Measurements from ENCODE around the gene DDX56.

DDX56 gene

DNA sequence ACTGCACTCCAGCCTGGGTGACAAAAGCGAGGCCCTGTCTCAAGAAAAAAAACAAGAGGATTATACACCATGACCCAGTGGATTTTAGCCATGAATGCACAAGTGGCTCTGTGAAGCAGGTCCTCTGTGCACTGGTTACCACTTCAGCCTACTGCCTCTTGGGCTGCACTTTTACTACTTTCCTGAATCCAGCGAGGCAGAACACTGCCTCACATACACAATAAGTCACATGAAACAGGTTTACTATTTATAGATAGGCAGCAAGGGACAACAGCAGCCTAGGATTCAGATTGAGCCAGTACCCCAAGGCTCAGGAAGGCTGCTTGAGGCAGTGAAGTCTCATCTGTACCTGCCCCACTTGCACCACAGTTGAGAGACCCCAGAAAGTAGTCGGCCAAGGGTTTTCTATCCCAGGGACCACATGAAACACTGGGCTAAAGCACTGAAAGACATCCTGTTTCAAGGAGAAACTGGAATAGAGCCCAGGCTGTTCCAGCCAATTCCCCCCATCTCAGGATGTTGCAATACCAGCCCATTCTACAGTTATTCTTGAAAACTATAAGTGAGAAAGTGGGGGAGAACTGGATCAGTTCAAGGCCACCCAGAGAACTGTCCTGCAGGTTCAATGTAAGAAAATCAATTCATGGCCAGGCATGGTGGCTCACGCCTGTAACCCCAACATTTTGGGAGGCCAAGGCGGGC lies 22.4 kb upstream of the DDX56 start:
- no peak for DNase-seq (ENCODE audit: low spot score)

DNA sequence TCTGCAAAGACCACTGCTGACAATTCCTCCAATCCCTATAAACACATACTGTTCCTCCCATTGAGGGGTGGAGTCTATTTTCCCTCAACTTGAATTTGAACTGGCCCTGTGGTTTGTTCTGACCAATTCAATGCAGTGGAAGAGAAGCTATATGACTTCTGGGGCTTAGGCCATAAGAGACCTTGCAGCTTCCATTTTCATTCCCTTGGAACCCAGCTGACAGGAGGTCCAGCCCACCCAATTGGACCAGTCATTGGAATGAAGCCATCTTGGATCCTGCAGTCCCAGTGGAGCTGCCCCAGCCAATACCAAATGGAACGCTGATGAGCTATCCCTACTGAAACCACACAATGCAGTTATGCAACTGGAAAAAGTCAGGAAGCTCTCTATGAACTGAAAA lies 17.2 kb upstream of the DDX56 start:
- no peak for DNase-seq (ENCODE audit: low spot score)

DNA sequence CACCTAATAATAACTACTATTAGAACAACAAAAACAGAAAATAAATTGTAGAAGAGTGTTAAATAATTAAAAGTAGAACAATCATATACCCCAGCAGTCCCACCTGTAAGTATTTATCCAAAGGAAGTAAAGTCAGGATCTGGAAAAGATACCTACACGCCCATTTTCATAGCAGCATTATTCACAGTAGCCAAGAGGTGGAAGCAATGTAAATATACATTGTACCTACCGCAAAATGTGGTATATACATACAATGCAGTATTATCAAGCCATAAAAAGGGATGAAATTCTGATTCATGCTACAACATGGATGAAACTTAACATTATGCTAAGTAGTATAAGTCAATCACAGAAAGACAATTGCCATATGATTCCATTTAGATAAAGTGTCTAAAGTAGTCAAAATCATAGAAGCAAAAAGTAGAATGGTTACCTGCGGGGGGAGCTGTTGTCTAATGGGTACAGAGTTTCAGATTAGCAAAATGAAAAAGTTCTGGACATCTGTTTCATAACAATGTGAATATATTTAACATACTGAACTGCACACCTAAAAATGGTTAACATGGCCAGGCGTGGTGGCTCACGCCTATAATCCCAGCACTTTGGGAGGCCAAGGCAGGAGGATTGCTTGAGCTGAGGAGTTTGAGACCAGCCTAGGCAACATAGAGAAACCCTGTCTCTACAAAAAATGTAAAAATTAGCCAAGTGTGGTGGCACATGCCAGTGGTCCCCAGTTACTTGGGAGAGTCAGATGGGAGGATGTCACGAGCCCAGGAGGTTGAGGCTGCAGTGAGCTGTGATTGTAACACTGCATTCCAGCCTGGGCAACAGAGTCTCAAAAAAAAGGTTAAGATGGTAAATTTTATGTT lies 14.4 kb upstream of the DDX56 start:
- DNase-seq (ENCODE audit: low spot score) = no peak

DNA sequence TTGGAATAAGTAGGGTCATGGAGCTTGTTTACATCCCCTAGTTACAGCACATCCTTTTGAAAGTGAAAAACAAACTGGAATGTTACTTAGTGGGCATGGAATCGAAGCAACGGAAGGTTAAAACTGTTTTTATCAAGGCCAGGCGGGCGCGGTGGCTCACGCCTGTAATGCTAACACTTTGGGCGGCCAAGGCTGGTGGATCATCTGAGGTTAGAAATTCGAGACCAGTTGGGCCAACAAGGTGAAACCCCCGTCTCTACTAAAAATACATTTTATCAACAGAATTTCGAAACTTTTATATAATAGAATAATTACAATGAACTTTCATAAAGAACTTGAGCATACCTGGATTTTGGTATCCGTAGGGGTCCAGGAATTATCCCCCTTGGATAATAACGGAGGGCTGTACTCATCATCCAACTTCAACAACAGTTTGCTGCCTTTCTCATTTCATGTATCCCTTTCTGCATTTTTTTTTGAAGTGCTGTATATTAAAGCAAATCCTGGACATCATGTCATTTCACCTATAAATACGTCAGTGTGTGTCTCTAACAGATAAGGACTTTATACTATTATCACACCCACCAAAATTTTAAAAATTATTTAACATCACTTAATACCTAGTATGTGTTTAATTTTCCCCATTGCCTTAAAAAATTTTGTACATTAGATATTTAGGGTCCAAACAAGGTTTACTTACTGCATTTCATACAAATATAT lies 9.6 kb upstream of the DDX56 start:
- no peak for DNase-seq (ENCODE audit: low spot score)

DNA sequence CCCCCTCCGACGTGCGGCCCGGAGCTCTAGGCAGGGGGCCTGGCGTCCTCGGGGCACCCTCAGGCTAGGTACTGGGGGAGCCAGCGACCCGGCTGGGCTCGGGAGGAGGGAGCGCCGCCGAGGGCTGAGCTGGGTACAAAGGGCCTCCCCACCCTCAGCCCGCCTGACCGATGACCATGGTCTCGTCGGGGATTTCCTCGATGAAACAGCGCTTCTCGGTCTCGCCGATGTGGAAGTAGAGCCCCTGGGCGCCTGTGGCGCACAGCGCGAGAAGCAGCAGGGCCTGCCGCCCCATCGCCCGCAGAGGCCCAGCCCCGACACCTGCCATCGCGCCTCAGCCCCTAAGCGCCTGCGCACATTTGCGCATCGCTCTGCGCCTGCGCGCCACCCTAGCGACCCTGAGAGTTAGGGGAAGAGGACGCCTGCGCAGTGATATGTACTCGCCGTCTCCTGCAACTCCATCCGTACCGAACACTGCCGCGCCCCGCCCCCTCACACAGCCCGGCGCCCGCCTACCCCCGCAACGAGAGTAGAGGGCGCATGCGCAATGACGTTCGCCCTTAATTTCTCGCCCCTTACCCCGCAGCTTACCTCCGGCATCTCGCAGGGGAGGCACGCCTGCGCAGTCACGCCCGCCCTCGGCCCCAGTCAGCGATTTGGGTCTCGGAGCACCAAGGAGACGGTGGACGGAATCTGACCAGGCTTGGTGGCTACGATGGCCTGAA lies 8.3 kb upstream of the DDX56 start, which contains the start of gene TMED4:
Gene TMED4, minus strand, starts transcription at position 353 of the 725 bp plus-strand sequence. Its CDS starts 25 bp downstream, at position 328.
- DNase-seq (ENCODE audit: low spot score) = peak; percentile 98

DNA sequence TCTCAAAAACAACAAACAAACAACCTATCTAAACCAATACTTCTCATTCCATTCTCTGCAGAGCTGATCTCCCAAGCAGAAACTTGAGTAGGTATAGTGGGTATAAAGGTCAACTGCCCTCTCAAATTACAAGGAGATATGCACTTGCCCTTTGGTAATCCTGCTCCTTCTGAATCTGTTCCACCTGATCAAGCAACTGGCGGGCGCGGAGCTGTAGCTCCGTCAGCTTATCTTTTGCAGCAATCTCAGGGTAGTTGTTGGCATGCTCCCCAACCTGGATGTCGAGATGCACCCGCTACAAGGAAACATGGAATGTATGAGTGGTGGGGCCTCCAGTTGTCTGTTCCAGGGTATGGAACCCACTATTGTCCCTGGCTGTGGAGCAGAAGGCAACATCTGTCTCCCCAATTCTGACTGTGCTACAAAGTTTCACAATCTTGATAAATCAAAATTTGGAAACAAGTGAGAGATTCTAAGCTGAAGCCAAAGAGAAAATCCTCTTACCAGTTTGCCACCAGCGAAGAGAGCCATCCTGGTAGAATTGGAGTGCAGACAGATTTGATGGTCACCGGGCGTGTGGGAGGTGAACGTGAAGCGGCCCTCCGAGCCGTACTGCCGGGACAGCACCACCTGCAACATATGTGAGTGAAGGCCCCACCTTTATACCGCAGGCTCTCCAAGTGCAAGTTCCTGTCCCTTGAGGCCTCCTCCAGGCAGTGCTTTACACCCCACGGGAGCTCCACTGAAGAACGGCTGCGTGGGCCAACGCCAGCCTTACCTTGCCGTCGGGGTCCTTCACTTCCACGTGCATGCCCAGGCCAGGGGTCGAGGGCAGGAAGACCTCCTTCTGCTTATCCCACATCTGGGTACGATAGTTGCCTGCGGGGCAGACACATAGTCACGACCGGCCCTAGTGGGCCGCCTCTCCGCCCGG lies 7.5 kb upstream of the DDX56 start:
- no peak for DNase-seq (ENCODE audit: low spot score)

DNA sequence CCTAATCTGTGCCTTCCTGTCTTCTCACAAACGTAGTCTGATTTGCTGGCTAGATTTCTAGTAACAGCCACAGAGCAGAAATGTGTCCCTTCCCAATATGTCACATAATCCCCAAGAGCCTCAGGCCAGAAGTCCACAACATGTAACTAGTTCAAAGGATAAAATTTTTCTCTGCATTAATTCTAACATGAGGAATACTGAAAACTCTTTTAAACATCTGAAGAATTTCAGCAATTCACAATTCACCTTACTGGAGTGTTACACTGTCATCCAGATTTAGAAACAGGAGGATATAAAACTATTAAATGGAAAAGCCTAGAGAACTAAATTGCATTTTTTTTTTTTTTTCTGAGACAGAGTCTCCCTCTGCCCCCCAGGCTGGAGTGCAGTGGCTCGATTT lies 2.5 kb upstream of the DDX56 start:
- no peak for DNase-seq (ENCODE audit: low spot score)

DNA sequence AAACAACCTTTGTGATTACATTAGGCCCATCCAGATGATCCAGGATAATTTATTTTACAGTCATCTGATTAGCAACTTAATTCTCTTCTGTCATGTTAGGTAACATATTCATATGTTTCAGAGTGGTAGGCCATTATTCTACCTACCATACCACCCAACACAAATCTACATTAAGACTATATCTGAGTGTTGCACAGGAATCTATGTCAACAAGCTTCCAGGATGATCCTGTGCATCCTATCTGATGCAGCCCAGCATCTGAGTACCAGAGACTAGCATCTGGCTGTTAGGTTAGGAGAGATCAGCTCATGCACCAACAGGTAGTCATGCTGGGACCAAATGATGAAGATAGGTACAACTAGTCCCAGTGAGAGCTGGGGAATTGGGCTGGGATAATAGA lies 1.3 kb upstream of the DDX56 start:
- no peak for DNase-seq (ENCODE audit: low spot score)

DNA sequence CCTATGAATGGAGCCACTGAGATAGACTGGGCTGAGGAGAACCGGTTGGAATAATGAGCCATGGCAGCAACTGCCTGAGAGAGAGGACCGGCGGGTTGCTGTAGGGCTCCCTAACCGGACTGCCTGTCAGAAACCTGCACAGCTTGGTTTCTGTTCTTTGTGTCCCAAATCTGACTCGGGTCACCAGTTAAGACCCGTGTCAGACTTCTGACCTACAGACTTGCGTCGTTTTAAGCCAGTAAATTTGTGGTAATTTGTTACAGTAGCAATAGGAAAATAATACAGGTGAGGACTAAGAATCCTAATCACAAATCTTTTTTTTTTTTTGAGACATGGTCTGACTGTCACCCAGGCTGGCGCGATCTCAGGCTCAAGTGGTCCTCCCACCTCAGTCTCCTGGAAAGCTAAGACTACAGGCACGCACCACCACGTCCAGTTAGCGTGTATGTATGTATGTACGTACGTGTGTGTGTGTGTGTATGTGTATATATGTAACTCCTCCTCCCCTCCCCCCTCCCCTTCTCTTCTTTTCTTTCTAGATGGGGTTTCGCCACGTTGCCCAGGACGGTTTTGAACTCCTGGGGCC lies 672 bp upstream of the DDX56 start:
- DNase-seq (ENCODE audit: low spot score) = no peak

DNA sequence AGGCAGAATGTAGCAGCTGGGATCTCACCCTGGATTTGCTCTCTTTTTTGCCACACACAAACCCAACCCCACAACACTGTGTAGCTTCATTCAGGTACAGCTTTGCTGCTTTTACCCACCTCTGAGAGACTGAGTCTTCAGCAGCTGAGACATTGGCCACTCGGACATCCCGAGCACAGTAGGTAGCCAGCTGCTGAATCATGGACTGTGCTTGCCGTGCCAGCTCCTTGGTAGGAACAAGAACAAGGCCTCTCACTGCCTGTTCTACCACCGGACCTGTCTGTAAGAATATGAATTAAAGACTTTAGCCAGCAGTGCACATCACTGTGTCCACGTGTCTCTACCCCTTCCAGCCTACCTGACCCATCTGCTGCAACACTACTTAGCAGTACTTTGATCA lies 937 bp downstream of the DDX56 start:
- no peak for DNase-seq (ENCODE audit: low spot score)

DNA sequence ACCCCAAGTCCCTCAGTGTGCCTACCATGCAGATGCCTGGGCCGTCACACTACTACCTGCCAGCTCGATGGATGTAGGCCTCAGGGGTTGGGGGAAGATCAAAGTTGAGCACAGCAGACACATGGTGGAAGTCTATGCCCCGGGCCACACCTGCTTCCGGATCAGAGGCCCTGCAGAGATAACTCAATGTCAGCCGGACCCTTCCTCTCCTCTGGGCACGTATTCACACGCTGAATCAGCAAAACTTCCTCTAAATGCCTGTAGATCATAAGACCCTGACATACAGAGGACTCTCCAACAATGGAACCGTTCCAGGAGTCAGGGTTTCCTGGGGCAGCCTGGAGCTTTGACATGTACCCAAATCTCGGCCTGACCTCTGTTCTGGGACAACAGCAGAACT lies 3.7 kb downstream of the DDX56 start:
- DNase-seq (ENCODE audit: low spot score) = no peak

DNA sequence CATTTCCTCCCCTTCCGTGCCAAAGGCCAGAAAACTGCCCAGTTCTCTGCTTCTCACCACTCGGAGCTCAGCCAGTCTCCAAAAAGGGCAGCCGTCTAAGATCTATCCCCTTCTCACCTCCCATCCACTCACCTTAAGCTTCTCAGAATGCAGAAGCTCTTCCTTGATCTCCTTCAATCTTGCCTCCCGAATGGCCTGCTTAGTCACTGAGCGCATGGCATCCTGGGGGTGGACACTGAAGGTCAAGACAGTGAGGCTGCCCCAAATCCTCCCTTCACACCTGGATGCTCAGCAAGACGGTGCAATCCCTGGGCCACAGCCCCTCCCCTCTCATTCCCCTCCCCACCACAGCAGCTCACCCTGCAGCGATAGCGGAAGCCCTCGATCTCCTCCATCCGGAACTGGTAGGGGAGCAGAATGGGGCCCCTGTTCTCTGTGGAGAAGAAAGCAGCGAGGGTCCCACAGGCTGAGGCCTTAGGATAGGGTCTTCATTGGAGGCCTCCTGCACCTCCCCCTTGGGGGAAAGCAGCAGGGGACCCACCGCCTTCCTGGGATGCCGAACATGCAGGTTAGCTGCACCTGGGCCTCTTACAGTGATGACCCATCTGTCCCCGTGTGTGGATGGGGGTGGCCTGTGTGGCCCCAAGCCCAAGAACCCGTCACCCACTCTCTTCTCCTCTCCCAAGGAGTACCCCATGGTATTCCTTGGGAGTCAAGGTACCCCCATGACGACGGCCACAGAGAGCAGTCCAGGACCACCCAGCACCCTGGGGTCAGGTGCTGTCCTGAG lies 4.7 kb downstream of the DDX56 start:
- no peak for DNase-seq (ENCODE audit: low spot score)

DNA sequence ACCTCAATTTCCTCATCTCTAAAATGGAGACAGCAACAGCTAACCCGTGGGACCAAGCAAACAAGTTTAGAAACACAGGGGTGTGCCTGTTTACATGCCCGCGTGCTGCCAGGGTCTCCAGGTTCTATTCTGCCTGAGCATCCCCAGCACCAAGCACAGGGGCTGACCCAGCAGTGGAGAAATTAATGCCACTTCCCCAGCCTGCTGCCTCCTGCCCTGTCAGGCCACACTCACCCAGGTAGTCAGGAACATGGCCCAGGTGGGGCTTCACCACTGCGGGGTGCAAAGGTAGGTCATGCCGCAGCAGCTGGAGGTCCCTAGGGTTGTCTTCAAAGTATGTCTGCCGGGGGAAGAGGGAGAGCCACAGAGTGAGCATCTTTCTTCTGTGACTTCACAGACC lies 5.8 kb downstream of the DDX56 start:
- no peak for DNase-seq (ENCODE audit: low spot score)

DNA sequence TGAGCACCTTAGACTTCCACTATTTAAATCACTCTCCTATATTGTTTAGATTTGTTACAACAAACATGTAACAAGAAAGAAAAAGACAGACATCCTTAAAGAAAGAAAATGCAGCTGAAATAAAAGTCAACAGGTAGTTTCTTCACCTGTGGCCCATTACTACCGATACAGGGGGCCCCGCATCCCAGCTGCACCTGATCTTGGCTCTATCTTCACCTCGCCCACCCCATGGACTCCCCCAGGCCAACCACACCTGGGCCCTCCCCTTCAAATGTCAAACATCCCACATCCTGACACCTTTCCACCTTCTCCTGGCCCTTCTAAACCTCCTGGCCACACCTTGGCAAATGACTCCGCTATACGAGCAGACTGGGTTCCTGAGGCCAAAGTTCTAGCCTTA lies 7.0 kb downstream of the DDX56 start:
- no peak for DNase-seq (ENCODE audit: low spot score)

DNA sequence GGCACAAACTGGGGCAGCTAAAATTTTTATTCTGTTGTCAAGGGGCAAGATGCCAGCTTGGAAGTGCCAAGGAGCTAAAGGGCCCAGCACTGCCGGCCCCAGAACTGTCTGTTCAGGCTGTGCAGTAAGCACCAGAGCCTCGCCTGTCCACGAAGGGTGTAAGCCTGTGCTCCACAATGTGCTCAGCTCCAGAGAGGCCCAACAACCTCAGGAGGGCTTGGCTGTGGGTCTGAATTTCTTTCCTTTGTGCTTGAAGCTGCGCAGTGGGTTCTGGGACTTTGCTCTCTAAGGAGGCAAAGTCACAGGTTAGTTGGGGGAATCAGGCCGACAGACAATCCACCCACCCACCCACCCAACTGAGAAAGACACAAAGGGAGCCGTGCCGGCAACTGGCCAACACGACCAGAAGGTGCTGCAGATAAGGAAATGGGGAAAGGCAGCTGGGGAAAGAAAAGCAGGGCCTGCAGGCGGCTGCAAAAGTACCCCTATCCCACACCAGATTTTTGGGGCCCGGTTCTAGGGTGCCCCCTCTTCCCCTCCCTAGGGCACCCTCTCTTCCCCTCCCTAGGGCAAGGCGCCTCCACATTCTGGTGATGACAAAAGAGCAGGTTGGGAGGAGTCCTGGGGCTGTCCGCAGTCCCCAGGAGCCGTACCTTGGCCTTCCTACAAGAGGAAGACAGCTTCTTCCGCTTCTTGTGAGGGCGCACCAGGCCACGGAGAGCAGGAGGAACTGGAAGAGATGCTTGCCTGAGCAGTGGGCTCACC lies 7.7 kb downstream of the DDX56 start:
- no peak for DNase-seq (ENCODE audit: low spot score)

DNA sequence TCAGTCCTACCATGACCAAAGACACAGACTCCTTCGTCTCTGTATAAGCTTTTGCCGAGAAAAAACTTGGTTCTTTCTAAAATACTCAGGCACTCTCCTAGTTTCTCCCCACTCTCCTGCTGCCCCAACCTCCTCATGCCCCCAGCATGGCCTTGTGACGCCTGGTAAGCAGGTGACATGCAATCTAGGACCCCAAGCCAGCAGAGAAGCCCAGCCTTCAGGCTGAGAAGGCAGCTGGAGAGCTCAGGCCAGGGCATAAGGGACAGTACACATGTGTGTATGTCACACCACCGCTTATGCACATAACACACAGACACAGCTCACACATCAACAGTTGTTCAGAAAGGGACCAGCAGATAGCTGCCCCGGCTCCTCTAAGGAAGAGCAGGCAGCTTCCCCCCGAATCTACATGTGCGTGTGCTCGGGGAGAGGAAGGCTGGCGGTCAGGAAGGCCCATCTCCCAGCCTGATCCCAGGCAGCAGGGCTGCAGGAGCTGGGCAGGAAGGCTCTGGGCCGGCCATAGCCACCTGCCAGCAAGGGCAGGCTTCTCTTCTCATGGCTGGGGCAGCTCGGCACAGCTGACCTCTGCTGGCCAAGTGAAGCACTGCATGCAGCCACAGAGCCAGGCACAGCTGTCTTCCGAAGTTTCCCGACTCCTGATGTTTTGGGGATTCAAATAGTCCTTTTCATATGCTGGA lies 8.5 kb downstream of the DDX56 start:
- peak; percentile 68 for DNase-seq (ENCODE audit: low spot score)

DNA sequence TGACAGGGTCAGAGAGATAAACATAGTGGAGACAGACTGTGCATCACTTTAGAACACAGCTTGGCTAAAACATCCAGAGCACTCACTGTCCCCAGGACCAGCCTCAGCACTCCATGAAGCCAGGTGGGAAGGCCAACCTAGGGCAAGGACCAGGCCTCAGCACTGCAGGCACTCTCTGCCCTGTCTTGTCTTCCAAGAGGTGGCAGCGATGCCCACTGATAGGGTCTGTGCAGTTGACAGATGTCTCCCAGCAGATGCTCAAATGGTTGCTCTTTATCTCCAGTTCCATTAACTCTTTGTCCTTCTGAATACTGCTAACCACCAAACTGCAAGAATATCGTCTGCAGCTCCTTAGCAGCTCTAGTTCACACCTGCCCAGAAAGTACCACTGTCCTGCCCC lies 9.1 kb downstream of the DDX56 start:
- DNase-seq (ENCODE audit: low spot score) = no peak

DNA sequence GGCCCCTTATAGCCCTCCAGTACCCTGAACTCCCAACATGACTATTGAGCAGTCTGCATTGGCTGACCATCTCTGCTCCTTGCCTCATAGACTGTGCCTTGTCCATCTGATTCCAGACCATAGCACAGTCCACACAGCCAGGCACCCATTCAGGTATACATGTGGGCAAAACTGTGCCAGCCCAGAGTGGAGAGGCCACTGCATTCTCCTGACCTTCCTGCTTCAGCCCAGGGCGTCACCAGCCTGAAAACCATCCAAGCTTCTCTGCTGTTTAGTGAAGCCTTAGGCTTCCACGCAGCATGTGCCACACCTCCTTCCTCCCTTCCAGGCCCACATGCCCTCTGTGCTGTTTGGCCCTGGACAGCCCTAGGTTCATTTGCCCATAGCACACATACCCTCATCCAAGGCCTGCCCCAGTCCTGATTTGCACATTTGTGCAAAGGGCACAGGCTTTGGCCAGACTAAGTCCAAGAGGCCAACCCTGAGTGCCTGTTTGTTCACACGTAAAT lies 10.5 kb downstream of the DDX56 start:
- DNase-seq (ENCODE audit: low spot score) = no peak
